Measurements from ENCODE around the gene DMWD. TPM values are rescaled to one million over a fixed set of nuclear protein-coding genes. Genes with fewer than 3 reads are reported as not detected.

The DMWD gene
- total RNA-seq, 2 donors from 2014 or later: 29.1 to 43.6 TPM

DNA sequence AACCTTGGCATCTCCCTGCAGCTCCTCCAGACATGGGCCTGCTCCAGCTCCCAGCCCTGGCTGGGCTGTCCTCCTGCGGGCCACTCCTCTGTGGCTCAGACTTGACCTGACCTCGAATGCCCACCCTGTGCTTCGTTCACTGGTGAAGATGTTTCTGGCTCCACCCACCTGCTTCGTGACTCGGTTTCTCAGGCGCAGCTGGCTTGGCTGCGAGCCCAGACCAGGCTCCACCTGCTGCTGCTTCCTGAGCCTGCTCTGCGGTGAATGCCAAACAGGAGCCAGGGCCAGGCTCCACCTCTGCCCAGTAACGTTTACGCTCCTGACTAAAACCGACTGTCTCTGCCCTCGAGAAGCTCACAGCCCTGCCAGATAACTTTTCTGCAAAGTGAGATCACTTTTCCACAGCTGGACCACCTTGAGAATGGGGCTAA is 31.4 kb upstream of the DMWD start:
- H3K36me3 ChIP-seq: peaks cover 5% of the 10 kb centered on the region
- TF ChIP-seq CTCF (IDR thresholded peaks at IDR 0.05): no peak
- no peak overlapping the region for H3K27ac ChIP-seq
- H3K9me3 ChIP-seq: no peaks in the 10 kb centered on the region
- peaks cover 4% of the 10 kb centered on the region for H3K4me1 ChIP-seq
- peak; percentile 53 for DNase-seq
- no peak overlapping the region for H3K4me3 ChIP-seq
- no peaks in the 10 kb centered on the region for H3K27me3 ChIP-seq
- H3K9ac ChIP-seq (ENCODE audit: low read depth in 2 of 2, low read length in 2 of 2): no peak overlapping the region
- intact Hi-C loops (cut with DNase I): no loop called here

- no peak overlapping the region for H3K4me3 ChIP-seq
- no peaks in the 10 kb centered on the region for H3K9me3 ChIP-seq
- H3K27me3 ChIP-seq: no peaks in the 10 kb centered on the region
- intact Hi-C loops (cut with DNase I): no loop called here
- H3K36me3 ChIP-seq: peaks cover 5% of the 10 kb centered on the region
- no peak overlapping the region for H3K27ac ChIP-seq
- no peak overlapping the region for H3K9ac ChIP-seq (ENCODE audit: low read depth in 2 of 2, low read length in 2 of 2)
- no peak for DNase-seq
- no peak for TF ChIP-seq CTCF (IDR thresholded peaks at IDR 0.05)
- peaks cover 4% of the 10 kb centered on the region for H3K4me1 ChIP-seq
Observed at GRCh38 chr19:45823182-45823581, 30.5 kb upstream of the DMWD start.

GRCh38 chr19:45822716-45823115 is 30.1 kb upstream of the DMWD start:
- H3K36me3 ChIP-seq: peaks cover 5% of the 10 kb centered on the region
- intact Hi-C loops (cut with DNase I): no loop called here

GRCh38 chr19:45821570-45821969 is 28.9 kb upstream of the DMWD start:
- Histone ChIP-seq H3K9ac (ENCODE audit: low read depth in 2 of 2, low read length in 2 of 2) (no peak overlapping the region), H3K4me1 (peaks cover 4% of the 10 kb centered on the region), H3K36me3 (peaks cover 5% of the 10 kb centered on the region), H3K4me3 (no peak overlapping the region), H3K9me3 (no peaks in the 10 kb centered on the region), H3K27me3 (no peaks in the 10 kb centered on the region), H3K27ac (no peak overlapping the region)
- intact Hi-C loops (cut with DNase I): no loop called here
- TF ChIP-seq CTCF (IDR thresholded peaks at IDR 0.05): no peak
- no peak for DNase-seq

More at GRCh38 chr19:45822716-45823115, 30.1 kb upstream of the DMWD start:
- no peaks in the 10 kb centered on the region for H3K9me3 ChIP-seq
- DNase-seq: no peak
- no peak overlapping the region for H3K9ac ChIP-seq (ENCODE audit: low read depth in 2 of 2, low read length in 2 of 2)
- H3K4me3 ChIP-seq: no peak overlapping the region
- no peak for TF ChIP-seq CTCF (IDR thresholded peaks at IDR 0.05)
- no peak overlapping the region for H3K27ac ChIP-seq
- H3K4me1 ChIP-seq: peaks cover 4% of the 10 kb centered on the region
- H3K27me3 ChIP-seq: no peaks in the 10 kb centered on the region

DNA sequence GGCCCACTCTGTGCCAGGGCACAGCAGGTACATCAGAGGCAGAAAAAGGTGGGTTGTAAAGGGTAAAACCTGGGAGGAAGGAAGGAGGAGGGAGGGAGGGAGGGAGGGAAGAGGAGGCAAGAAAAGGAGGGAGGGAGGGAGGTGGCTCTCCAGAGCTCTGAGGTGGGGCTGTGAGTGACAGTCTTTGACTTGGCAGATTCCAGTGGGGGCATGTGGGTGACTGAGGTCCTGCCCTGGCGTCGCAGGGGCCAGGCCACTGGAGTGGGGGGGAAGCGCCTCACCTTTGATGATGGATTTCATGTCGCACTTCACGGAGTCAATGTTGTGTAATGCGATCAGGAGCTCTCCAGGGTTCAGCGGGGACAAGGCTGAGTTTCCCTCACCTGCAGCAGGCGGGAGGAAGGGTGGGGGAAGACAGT is 28.5 kb upstream of the DMWD start:
- H3K9me3 ChIP-seq: no peaks in the 10 kb centered on the region
- H3K36me3 ChIP-seq: peaks cover 3% of the 10 kb centered on the region
- H3K27ac ChIP-seq: no peak overlapping the region
- no peak overlapping the region for H3K9ac ChIP-seq (ENCODE audit: low read depth in 2 of 2, low read length in 2 of 2)
- H3K4me3 ChIP-seq: no peak overlapping the region
- intact Hi-C loops (cut with DNase I): no loop called here
- no peak for TF ChIP-seq CTCF (IDR thresholded peaks at IDR 0.05)
- peaks cover 4% of the 10 kb centered on the region for H3K4me1 ChIP-seq
- no peaks in the 10 kb centered on the region for H3K27me3 ChIP-seq
- no peak for DNase-seq

Data from colonic mucosa (tissue), 4 donors.